Stimulated activated CD4-positive, alpha-beta T cell treated with anti-CD3 and anti-CD28 coated beads, Interleukin-1b, Interleukin-23, amount 100 ng/mL, for 4 hours (primary cell): Measurements from ENCODE around the gene UBE2H.
"Not testable (repeated sequence)": the region's sequence is repeated elsewhere in the genome, so short reads cannot be mapped to it uniquely, and the experiment has no call there.

Experiments
- DNase-seq, 2 donors: peaks; one replicate each; pipeline ENCODE4 v3.0.0-alpha.2; 2020; ENCODE audit warnings: low read depth in 2 of 2

Gene UBE2H

DNA sequence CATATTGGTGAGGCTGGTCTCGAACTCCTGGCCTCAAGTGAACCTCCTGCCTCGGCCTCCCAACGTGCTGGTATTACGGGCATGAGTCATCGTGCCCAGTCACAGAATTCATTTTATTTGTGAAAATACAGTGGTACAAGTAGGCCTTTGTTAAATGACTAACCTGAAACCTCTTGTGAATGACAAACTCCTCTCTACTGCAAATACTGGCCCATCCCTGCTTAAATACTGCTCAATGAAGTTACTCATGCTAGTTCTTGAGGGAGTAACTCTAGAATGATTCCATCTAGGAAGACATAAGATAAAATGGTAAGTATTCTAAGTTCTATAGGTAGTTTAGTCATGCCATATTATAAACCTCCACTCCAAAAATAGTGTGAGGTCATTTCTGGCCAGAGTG is 80.7 kb downstream of the UBE2H start:
- DNase-seq: no peak

DNA sequence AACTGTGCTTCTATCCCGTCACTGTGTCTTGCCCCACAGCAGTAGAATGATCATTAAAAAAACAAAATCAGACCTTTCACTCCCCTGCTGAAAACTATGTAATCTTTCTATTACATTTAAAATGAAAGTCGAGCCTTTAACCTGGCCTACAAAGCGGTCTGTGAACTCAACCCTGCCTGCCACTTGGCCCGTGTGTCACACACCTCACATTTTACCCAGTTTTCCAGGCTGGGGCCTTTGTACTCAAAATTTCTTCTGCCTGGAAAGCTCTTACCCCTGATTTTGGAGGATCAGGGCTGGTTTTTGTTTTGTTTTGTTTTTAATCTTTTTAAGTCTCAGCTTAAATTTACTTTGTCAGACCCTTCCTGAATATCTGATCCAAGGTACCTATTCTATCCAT is 82.1 kb downstream of the UBE2H start:
- DNase-seq: no peak

DNA sequence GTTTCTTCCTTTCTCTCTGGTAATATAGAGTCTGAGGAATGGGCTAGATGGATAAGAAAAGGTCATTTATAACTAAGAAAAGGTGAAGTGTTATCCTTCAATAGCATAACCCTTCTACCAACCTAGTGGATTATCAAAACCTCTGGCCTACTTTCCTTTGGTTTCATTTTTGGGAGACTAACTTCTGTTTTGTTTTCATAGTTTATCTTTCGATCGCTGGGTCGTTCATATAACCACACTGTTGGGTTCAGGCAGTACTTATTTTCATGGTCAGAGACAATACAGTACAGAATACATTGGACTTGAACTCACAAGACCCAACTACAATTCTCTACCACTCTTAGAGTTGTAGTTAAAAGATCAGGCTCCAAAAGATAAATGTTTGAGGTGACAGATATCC is 86.5 kb downstream of the UBE2H start:
- DNase-seq: no peak

DNA sequence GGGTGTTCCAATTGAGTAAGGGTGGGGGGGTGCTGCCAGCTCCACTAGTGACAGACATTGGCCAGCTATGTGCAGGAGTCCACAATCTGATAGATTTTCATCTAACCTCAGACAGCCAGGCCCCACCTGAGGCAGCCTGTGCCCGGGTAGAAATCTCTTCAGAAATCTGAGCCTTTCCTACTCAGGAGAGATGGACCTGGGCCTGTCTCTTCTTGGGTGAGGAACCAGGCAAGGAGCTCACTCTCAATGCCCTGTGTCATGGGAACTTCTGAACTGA is 86.9 kb downstream of the UBE2H start:
- DNase-seq: no peak

DNA sequence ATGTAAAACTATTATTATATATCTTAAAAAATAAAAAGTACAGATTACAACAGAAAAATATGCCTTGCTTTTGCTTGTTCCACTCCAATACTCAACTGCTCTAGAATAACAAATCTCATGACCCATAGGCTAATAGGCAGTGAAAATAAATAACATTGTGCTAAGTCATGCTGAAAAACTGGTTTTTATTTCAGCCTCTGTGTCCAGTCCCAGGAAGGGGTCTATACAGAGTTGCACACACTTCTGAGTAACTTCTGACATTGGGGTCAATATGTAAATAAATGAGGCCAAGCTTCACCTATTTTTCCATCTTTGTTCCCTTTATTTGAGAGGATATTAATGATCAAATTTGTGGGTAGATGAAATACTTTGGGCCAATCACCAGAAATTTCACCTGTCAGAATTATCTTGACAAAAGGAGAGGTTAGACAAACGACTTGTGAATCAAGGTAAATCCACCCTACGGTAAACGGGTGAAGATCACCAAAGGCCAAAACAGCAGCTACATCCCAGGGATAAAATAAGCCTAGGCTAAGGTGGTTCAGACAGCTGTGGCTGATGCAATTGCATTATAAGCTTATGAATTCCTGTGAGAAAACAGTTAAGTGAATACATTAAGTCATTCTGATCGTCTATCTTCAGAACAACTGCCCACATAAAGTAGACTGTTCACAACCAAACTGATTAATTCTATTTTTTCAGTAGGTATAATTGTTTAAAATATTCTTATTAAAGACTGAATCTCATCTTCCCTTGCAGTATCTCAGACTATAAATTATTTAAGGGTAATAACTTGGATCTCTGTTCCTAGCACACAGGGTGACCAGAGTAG is 87.5 kb downstream of the UBE2H start:
- no peak for DNase-seq

DNA sequence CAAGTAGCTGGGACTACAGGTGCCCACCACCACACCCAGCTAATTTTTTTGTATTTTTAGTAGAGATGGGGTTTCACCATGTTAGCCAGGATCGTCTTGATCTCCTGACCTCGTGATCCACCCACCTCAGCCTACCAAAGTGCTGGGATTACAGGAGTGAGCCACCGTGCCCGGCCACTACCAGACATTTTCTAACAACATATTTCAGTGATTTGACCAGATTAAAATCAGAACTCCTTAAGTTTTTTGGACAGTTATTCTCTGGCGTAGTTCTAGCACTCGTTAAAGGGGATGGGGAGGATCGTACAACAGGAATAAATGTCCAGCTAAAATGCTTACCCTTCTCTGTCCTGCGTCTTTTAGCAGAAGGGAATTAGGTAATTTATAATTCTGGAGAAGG is 88.1 kb downstream of the UBE2H start:
- DNase-seq: not testable (repeated sequence)

DNA sequence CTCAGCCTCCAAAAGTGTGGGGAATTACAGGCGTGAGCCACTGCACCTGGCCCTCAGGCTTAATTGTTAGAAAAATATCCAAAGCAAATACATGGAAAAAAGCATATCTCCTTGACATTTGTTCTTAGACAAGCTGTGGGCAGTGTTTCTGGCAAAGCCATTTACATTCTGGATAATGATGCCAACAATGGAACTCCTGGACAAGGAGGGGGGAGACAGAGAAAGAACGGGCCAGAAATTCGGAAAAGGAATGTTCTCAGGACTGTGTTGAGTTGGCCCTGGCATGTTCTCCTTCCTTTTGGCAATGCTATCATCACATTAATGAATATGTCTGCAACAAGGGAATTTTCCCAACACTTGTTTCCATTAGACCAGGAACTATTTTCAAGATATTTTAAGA is 88.7 kb downstream of the UBE2H start:
- DNase-seq: no peak

DNA sequence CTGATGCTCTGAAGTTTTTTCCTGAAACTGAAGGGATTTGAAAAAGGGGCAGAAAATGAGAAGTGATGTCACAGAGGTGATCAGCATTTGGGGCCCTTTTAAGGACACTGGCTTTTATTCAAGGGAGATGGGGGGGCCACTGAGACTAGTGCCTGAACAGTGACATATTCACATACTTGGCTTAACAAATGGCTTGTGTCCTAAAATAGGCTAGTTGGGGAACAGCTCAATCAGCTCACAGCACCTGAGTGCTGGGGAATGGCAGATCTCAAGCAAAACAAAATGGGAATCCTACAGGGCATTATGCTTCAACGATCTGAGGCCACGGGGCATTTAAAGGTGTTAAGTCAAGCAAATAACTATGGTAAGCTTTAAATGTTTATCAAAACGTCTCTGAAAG is 90.1 kb downstream of the UBE2H start:
- no peak for DNase-seq

DNA sequence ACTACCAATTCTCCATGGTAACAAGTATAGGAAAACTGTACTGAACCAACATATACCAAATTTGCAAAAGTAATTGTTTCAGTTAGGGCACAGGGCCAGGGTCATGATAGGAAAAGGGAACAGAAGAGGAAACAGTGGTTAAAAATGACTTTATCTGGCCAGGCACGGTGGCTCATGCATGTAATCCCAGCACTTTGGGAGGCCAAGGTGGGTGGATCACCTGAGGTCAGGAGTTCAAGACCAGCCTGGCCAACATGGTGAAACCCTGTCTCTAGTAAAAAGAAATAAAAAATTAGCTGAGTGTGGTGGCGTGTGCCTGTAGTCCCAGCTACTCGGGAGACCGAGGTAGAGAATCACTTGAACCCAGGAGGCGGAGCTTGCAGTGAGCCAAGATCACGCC is 92.0 kb downstream of the UBE2H start:
- not testable (repeated sequence) for DNase-seq

DNA sequence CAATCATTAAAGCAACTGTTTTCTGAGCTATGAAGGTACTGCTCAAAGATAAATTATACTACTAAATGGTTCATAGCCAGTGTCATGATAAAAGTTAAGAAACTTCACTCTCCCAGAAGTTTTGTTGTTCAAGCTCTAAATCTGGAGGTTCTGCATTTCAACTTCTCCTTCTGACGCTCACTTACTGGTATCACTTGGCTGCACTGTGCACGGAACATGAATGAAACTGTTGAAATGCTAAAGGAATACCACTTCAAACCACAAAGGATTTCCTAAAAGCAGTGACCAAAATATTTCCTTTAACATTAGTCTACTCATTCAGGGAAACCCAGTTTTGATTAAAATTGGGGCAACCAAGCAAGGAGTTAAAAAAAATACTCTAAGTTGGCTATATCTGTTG is 93.6 kb downstream of the UBE2H start:
- no peak for DNase-seq

DNA sequence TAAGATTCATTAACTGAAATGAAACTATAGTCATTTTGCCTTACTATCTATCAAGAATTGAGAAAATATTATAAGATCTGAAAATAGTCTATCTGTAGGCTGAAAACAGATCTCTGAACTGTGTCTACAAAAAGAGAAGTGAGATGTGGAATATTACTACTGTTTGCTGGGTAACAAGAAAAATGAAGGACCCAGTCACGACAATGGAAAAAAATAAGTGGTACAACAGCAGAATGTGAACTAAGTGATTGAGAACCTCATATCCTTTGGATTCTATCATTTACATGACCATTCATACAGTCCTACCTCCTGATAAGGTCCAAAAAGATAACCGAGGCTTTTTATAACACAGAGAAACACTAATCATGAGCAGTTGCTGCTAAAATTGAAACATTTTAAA is 94.3 kb downstream of the UBE2H start:
- DNase-seq: no peak

DNA sequence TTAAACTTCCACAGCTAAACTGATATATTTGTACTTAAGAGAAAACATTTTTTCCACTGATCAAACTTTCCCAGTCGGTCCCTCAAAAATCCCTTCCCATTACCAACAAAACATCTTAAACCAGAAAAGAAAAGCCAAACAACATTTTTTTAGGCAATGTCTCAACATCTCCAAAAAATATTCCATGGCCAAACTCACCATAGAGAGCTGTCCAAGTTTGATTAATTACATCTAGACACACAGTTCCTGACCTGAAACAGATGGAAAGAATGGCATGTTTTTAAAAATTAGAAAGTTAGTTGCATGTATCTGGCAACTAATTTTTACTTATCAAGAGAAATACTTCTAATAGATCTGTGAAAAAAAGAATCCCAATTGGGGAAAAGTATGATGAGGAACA is 95.4 kb downstream of the UBE2H start:
- no peak for DNase-seq

DNA sequence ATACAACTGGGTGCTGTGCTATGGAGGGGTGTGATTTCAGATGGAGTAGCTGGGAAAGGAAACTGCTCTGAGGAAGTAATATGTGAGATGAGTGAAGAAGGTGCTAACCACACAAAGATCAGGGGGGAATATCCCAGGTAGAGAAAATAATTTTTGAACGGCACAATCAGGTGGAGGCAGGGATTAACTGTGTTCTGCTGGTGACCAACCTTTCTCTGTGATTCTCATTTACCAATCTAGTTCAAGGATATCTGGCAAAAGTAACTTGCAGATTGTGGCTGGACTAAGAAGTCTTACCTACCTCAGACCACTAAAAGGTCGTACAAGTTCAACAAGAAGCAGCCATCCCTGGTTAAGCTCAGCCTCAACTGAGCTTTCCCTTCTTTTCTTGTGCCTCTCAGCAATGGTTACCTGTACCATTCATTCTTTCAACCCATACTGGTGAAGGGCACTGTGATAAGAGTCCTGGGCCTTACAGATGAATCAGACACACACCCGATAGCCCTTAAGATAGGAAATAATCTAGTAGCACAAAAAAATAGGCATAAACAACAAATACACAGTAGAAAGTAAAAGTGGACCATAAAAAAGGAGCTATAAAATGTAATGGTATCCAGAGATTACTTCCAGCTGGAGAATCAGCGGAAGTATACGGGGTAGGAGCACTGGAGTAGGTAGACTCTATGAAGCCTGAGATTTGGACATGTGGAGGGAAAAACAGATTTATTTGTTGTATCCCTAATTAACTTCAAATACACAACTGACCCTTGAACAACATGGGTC is 96.6 kb downstream of the UBE2H start:
- DNase-seq: no peak

DNA sequence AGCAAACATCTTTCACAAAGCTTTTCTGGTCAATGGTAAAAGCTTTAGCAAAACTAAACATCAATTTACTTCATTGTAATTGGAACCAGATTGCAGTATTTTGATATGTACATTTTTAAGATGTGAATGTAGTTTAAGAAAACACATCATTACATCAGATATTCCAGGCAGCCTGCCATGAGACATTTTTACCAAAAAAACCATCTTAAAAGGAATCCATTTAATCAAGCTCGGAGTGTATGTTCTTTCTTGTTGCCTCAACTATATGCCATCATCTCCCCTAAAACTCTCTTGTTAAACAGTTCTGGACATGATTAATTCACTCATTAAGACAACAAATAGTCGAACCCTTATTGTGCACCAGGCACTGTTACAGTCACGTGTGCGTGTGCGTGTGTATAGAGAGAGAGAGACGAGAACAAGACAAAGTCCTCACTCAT is 97.5 kb downstream of the UBE2H start:
- no peak for DNase-seq

DNA sequence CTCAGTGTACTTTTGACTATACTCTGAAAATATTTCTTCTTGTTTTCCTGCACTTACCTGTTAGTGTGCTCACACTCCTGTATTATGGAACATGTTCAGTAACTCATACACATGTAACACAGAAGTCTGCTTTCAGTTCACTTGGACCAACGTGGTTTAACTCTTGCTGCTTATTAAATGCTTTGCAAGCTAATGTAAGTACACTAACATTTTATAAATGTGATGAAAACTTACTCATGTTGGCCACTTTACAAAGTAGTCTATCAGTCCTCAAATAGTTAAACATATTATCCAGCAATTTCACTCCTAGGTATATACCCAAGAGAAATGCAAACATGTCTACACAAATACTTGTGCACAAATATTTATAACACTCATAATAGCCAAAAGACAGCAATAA is 98.4 kb downstream of the UBE2H start:
- DNase-seq: no peak

DNA sequence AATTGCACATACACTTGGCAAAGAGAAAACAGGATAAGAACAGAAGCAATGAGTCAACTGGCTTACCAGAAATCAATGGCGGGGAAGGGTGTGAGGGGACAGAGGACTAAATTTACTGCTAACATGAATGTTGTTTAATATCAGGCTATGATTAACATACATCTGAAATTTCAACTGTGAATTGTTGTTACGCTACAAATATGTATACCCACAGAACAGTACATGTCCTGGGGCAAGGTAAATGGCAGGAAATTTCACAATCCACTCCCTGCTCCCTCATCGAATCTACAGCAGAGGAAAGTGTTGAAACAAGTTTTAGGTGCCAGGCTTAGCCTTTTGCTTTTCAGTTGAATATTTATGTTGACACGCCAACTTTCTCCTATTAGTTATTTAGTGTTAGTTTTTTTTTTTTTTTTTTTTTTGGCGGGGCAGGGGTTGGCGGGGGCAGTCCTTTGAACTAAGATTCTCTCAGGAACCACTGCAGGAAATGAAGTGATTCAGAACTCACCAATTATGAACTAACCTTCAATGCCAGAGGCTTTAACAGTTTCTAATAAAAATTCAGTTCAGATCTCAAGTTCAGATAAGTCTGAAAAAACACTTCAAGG is 99.0 kb downstream of the UBE2H start:
- no peak for DNase-seq

DNA sequence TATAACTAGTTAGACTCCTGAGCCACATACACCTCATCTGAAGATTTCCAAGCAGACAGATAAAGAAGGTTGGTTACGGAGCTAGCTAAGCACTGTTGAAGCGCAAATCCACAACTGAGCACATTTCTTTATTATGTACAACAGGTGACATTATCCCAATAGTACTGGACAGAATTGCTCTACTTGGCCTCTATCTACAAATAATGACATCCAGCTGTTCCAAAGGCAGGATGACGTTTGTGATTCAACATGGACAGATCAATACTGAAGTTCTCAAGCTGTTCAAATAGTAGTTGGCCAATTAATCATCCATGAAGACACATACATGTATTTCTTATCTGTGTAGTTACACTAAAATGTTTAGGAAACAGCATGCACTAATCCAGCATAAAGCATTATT is 101.0 kb downstream of the UBE2H start:
- DNase-seq: no peak

DNA sequence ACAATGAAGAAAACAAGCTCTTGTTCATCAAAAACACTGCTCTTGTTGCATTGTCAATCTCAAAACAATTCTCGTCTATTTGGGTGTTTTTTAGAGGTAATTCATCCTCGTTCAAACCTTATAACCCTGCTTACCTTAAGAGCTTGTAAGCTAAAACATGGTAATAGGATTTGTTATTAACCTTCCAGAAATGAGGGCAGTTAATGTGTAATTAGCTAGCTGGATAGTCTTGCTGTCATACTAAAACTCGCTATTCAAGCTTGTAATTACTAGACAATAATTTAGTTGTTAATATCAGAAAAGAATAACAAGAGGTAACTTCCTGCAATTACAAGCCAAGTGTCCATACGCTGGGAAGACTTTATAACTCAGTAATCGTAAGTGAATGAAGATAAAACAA is 101.6 kb downstream of the UBE2H start:
- no peak for DNase-seq

DNA sequence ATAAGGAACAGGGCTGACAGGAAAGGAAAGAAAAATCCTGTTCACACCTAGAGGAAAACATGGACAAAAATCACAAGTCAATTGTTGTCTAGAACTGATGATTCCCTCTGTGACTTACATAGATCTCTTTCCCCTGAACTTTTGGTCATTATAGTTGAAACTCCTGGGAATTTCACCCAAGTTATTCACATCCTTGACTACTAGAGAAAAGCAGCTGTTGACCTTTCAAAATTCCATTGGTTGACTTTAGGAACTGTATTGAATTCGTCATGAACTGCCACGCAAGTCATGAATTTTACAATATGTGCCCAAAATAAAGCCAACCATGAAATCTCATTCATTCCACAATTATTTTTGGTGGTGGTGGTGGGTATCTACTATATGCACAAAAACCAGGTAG is 104.3 kb downstream of the UBE2H start:
- no peak for DNase-seq

DNA sequence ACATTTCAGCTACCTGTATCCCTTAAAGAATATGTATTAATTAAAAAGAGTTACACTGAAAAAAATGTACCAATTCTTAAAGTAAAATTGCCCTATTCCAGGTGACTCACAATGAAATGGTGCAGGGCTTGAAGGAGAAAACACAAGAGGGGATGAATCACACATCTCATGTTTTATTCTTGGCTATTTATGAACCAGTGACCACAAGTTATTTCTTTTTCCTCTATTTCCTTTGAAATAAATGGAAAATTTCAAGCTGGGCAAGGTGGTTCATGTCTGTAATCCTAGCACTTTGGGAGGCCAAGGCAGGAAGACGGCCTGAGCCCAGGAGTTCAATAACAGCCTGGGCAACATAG is 106.8 kb downstream of the UBE2H start:
- DNase-seq: no peak

DNA sequence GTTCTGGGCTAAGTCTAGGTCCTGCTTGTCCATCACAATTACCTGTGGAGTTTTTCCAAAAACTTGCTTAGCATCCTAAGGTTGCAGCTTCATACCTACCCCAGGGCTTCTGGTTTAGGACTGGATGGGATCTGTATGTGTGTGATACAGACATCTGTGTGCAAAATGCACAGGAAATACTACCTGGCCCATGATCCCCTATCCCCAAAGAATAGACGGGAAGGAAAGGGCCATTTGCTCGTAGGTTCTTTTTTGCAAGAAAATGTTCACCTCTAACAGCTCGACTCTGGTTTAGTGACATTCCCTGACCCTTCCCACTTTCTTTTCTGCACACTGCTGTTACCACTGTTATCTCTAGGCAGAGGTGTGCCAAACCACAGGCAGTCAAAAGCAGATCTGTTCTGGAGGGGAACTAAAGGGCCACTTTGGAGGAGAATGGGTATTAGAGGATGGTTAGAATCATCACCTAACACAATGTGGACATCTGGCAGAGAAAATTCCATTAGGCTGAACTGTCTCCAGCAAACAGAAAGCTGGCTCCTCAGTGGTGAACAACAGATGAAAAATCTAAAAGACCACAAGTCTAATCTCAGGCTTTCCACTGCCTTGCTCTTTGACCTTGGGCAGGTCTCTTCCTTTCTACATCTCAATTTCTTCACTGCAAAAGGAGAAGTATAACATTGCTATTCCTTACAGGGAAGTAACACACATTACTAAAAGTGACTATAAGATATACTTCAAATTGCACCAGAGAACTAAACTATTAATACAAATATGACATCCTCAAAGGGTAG is 107.4 kb downstream of the UBE2H start:
- no peak for DNase-seq
